ENCODE measurements around the gene COMP. TPM values are rescaled to one million over a fixed set of nuclear protein-coding genes. Genes with fewer than 3 reads are reported as not detected.
"Not testable (repeated sequence)": the region's sequence is repeated elsewhere in the genome, so short reads cannot be mapped to it uniquely, and the experiment has no call there.

The COMP gene
- total RNA-seq, 1 donor from 2014 or later, result not detected

GRCh38 chr19:18830488-18830887 is 39.4 kb upstream of the COMP start:
- peaks cover 5% of the 10 kb centered on the region for H3K36me3 Mint-ChIP-seq (ENCODE audit: unreplicated experiment)
- peaks cover 7% of the 10 kb centered on the region for H3K27me3 Mint-ChIP-seq (ENCODE audit: unreplicated experiment)
- no peak for TF ChIP-seq CTCF (IDR thresholded peaks at IDR 0.05; ENCODE audit: partially characterized antibody, unreplicated experiment)
- peaks cover 21% of the 10 kb centered on the region for H3K4me1 Mint-ChIP-seq (ENCODE audit: low read depth, unreplicated experiment)
- no peak overlapping the region for H3K4me3 Mint-ChIP-seq (ENCODE audit: unreplicated experiment)
- no peak for DNase-seq
- peaks cover 1% of the 10 kb centered on the region for H3K9me3 Mint-ChIP-seq (ENCODE audit: unreplicated experiment)
- no peak overlapping the region for H3K27ac Mint-ChIP-seq (ENCODE audit: unreplicated experiment)

GRCh38 chr19:18828786-18829185 is 37.7 kb upstream of the COMP start:
- no peak for TF ChIP-seq CTCF (IDR thresholded peaks at IDR 0.05; ENCODE audit: partially characterized antibody, unreplicated experiment)
- no peak for DNase-seq
- Mint-ChIP-seq H3K9me3 (ENCODE audit: unreplicated experiment) (peaks cover 4% of the 10 kb centered on the region), H3K4me3 (ENCODE audit: unreplicated experiment) (no peak overlapping the region), H3K4me1 (ENCODE audit: low read depth, unreplicated experiment) (peaks cover 7% of the 10 kb centered on the region), H3K27me3 (ENCODE audit: unreplicated experiment) (peaks cover 7% of the 10 kb centered on the region), H3K27ac (ENCODE audit: unreplicated experiment) (no peak overlapping the region), H3K36me3 (ENCODE audit: unreplicated experiment) (peaks cover 5% of the 10 kb centered on the region)

- Mint-ChIP-seq H3K4me3 (ENCODE audit: unreplicated experiment) (no peak overlapping the region), H3K36me3 (ENCODE audit: unreplicated experiment) (no peaks in the 10 kb centered on the region), H3K9me3 (ENCODE audit: unreplicated experiment) (peaks cover 3% of the 10 kb centered on the region), H3K27ac (ENCODE audit: unreplicated experiment) (no peak overlapping the region), H3K27me3 (ENCODE audit: unreplicated experiment) (peaks cover 4% of the 10 kb centered on the region), H3K4me1 (ENCODE audit: low read depth, unreplicated experiment) (no peaks in the 10 kb centered on the region)
- no peak for TF ChIP-seq CTCF (IDR thresholded peaks at IDR 0.05; ENCODE audit: partially characterized antibody, unreplicated experiment)
- DNase-seq, result no peak
Observed at GRCh38 chr19:18817574-18817973, 26.5 kb upstream of the COMP start.

- not testable (repeated sequence) for H3K4me3 Mint-ChIP-seq (ENCODE audit: unreplicated experiment); H3K36me3 Mint-ChIP-seq (ENCODE audit: unreplicated experiment); H3K27me3 Mint-ChIP-seq (ENCODE audit: unreplicated experiment); H3K9me3 Mint-ChIP-seq (ENCODE audit: unreplicated experiment); H3K4me1 Mint-ChIP-seq (ENCODE audit: low read depth, unreplicated experiment); H3K27ac Mint-ChIP-seq (ENCODE audit: unreplicated experiment); DNase-seq
Observed at GRCh38 chr19:18816645-18817044, 25.5 kb upstream of the COMP start.

DNA sequence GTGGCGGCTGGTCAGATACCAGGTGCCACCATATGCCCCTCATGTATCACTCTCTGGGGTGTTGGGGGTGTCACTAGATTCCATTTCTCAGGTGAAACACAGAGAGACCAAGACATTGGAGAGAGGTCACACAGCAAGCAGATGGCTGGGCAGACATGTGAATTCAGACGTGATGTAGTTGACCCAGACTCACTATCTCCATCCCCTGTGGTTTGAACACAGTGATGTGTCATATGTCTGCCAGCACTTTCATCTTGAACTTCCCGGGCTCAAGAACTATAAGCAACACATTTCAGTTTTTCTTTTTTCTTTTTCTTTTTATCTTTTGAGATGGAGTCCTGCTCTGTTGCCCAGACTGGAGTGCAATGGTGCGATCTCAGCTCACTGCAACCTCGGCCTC is 24.6 kb upstream of the COMP start:
- H3K27me3 Mint-ChIP-seq (ENCODE audit: unreplicated experiment), result peaks cover 3% of the 10 kb centered on the region
- no peaks in the 10 kb centered on the region for H3K36me3 Mint-ChIP-seq (ENCODE audit: unreplicated experiment)
- H3K4me1 Mint-ChIP-seq (ENCODE audit: low read depth, unreplicated experiment), result no peaks in the 10 kb centered on the region
- H3K4me3 Mint-ChIP-seq (ENCODE audit: unreplicated experiment), result no peak overlapping the region
- peaks cover 3% of the 10 kb centered on the region for H3K9me3 Mint-ChIP-seq (ENCODE audit: unreplicated experiment)
- no peak for TF ChIP-seq CTCF (IDR thresholded peaks at IDR 0.05; ENCODE audit: partially characterized antibody, unreplicated experiment)
- H3K27ac Mint-ChIP-seq (ENCODE audit: unreplicated experiment), result no peak overlapping the region
- DNase-seq, result no peak

DNA sequence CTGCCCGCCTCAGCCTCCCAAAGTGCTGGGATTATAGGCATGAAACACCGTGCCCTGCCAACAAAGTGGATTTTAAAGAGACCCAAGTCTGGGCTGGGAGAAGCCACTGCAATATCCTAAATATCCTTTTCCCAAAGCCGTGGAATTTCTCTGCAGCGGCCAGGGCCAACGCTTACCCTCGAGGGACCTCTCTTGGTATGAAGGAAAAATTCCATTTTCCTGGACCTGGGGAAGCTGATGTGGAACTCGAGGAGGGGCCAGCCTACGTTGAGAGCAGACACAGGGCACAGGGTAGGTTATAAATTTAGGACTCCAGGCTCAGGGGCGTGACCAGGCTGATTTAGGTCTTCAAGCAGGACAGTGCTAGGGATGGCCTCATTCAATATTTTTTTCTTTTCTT is 23.0 kb upstream of the COMP start:
- TF ChIP-seq CTCF (IDR thresholded peaks at IDR 0.05; ENCODE audit: partially characterized antibody, unreplicated experiment), result no peak
- DNase-seq, result no peak
- no peaks in the 10 kb centered on the region for H3K36me3 Mint-ChIP-seq (ENCODE audit: unreplicated experiment)
- no peaks in the 10 kb centered on the region for H3K27me3 Mint-ChIP-seq (ENCODE audit: unreplicated experiment)
- no peak overlapping the region for H3K27ac Mint-ChIP-seq (ENCODE audit: unreplicated experiment)
- no peak overlapping the region for H3K4me3 Mint-ChIP-seq (ENCODE audit: unreplicated experiment)
- H3K9me3 Mint-ChIP-seq (ENCODE audit: unreplicated experiment), result peaks cover 3% of the 10 kb centered on the region
- no peaks in the 10 kb centered on the region for H3K4me1 Mint-ChIP-seq (ENCODE audit: low read depth, unreplicated experiment)

DNA sequence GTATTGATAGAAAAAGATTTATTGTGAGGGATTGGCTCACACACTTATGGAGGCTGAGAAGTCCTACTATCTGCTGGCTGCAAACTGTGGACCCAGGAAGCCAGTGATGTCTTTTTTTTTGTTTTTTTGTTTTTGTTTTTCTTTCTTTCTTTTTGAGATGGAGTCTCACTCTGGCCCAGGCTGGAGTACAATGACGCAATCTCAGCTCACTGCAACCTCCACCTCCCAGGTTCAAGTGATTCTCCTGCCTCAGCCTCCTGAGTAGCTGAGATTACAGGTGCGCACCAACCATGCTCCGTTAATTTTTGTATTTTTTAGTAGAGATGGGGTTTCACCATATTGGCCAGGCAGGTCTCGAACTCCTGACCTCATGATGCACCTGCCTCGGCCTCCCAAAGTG is 20.5 kb upstream of the COMP start:
- H3K27me3 Mint-ChIP-seq (ENCODE audit: unreplicated experiment); H3K27ac Mint-ChIP-seq (ENCODE audit: unreplicated experiment); H3K9me3 Mint-ChIP-seq (ENCODE audit: unreplicated experiment); H3K4me3 Mint-ChIP-seq (ENCODE audit: unreplicated experiment); DNase-seq; H3K4me1 Mint-ChIP-seq (ENCODE audit: low read depth, unreplicated experiment); H3K36me3 Mint-ChIP-seq (ENCODE audit: unreplicated experiment): not testable (repeated sequence)

Measured in glutamatergic neuron (in vitro differentiated cells).